HG03060 (cell line): ENCODE data around the gene RPS10.

Source experiments
- ATAC-seq: cut with Tn5 transposase; IDR thresholded peaks from one replicate; pipeline ENCODE4 v1.9.1; 2021; ENCODE audit warnings: low read depth, moderate number of reproducible peaks; ENCODE audit not compliant: unreplicated experiment

Gene RPS10

DNA sequence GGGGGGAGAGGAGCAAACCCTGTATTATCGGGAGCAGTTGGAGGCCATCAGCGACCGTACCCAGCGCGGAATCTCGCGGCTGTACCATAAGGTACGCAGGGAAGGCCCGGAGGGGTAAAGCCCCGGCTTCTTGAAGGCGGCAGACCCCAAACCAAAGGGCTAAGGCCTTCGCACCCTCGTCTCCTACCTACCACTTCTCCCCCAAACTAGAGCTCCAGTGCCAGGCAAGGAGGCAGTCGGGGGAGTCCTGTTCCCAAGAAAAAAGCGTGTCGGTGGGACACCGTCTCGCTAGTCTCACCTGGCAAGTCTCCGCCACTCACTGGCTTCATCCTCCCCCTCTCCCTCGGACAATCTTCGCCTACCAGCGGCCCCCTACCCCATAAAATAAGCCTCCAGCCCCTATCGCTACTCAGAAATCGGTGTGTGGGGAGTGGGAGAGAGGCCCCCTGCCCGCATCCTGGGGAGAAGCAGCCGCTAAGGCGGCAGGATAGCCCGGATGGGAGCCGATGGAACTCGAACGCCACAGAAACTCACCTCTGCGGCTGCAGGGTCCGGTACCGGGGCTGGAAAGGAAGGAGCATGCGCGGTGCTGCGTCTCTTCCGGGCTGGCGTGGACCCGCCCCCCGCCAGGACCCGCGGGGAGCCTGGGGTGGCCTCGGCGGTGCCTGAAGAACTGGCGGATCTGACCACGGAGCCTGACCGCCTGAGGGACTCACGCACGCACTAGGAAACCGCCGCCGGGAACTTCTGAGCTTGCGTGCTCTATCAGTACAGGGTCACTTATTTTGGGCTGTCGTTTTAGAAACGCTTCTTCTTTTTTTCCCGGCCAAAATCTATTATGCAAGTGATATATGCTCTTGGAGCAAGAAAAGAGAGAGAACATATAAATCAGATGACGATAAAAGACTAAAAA is at the start of gene RPS10:
RPS10 (minus strand) TSS at position 572 of the 913 bp plus-strand sequence. CDS start 848 bp downstream, outside the sequence.
- no peak for ATAC-seq

DNA sequence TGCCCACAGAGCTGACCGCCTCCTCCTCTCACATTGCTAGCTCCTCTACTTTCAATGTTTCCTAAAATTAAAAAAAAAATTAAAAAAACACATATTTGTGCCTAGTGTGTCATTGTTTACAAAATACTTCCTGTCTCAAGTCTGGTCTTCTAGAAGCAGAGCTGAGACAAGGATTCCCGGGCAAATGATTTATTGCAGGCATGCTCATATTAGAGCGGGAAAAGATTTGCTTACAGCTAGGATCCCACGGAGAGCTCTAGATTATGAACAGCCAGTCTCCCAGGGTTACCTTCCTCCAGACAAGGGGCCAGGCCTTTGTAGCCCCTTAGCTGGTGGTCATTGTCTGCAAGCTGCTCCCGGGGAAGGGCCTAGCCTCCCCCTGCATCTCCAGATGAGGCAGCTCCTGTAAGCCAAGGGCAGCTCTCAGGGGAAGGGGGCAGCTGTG is 49.4 kb upstream of the RPS10 start:
- no peak for ATAC-seq

- ATAC-seq: no peak
Observed at GRCh38 chr6:34474754-34475153, 48.9 kb upstream of the RPS10 start.

DNA sequence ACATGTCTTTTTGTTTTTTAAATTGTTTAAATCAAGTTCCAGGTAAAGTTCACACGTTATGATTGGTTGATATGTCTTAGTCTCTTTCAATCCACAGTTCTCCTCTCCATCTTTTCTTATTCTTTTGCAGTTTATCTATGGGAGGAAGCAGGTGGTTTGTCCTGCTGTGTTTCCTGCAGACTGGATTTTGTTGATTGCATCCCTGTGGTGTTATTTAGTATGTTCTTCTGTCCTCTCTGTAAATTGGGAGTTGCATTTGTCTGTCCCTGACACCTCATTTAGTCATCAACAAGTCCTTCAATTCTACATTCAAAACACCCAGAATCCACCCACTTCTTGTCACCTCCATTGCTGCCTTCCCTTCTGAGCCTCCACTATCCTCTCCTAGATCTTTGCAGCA is 48.1 kb upstream of the RPS10 start:
- ATAC-seq: no peak

DNA sequence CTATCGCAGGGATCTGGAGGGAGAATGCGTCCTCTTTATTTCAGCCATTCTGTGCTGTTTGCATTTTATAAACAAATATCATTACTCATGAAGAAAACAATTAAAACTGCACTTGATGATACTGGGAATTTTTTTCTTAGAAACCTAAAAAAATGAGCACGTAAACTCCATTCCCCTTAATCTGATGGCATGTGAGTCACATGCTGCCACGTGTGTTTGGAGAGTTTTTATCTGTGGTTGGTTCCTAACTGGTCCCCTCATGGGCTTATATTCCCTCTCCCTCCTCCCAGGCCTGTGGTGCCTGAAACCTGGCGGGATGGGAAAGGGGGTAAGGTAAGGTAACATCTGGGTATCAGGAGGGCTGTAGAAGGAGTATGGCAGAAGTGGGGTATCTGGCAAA is 46.6 kb upstream of the RPS10 start:
- no peak for ATAC-seq

GRCh38 chr6:34469499-34469898 is 43.6 kb upstream of the RPS10 start:
- ATAC-seq: no peak

GRCh38 chr6:34468378-34468892 is 42.6 kb upstream of the RPS10 start:
- no peak for ATAC-seq

DNA sequence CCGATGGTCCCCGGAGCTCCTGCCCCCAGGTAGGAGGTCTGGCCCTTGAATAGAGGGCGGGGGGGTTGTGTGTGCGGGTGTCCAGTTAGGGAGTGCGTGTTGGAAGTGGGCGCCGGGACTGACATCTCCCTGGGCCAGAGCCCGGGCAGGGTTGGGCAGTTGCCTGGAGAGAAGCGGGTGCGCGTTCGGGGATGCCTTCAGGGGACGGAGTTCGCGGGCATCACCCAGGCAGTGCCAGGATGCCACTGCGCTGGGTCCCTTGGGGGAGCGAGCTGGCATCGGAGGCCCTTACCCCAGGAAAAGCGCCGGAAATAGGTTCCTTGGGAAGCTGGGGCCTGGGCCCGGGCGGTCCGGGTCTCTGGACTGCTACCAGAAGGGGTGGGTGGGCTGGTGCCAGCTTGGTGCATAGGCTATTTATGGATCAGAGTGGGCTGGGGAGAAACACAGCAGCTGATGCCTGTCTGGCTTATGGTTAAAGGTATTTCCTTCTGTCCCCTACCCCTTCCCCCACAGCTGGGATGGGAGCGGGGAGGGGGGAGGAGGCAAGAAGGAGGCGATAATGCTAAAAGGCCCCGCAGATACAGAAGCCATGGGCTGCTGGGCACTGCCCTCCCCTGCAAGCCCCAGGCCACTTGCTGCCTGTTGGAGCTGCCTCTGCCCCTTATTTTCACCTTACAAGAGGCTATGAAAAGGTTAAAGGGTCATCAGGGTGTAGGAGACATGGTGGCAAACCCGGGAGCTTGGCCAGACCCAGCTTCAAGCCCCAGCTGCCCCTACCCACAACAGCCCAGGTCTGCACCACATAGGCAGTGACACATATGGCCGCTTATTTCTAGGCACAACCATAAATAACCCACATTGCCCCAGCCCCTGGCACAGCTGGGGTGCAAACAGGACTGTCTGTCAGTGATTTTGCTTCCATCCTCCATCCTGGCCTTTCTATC is 40.6 kb upstream of the RPS10 start:
- no peak for ATAC-seq

DNA sequence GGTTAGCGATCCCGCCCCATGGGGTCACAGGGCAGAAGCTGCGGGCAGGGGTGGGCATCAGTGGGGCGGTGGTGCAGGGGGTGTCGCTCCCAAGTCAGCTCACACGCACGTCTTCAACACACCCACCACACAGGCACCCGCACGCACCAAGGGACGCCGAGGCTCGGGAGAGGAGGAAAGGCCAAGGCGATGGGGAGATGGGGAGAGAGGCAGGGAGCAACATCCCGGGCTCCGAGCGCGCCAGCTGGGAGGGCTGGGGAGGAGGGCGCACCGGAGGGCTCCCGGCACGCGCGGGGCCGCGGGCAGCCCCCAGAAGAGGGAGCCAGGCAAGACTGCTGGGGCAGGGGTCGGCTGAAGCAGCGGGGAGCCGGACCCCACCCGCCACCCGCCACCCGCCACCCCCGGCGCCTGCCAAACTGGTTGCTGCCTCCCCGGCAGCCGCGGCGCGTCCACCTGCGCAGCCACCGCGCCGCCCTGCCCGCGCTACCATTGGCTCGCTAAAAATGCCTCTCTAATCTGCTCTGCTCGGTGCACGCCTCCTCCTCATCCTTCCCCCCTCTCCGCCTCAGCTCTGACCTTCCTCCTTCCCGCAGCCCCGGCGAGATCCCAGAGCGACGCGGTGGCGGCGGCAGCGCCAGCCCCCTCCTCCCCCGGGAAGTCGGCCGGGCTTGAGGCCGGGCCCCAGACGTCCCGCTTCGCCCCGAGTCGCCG is 39.8 kb upstream of the RPS10 start, which contains the start of gene PACSIN1:
PACSIN1 (plus strand) TSS at position 546 of the 711 bp plus-strand sequence. CDS start 60,230 bp downstream, outside the sequence.
- ATAC-seq: no peak

DNA sequence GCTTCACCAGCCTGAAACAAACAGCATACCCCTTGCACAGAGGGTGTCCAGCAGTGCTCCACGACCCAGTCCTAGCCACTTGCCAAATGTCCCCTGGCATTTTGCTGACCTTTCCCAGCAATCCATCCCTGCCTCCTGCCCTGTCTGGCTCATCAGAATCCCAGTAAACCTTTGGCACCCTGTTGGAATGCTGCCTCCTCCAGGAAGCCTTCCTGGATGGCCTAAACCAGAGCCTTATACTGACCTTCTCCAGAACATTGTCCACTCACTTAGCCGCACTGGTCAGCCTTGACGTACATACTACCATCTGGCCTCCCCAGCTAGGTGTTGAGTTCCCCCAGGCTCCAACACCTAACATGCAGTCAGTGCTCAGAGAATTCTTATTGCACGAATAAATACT is 38.0 kb upstream of the RPS10 start:
- no peak for ATAC-seq

GRCh38 chr6:34463299-34463698 is 37.4 kb upstream of the RPS10 start:
- no peak for ATAC-seq

DNA sequence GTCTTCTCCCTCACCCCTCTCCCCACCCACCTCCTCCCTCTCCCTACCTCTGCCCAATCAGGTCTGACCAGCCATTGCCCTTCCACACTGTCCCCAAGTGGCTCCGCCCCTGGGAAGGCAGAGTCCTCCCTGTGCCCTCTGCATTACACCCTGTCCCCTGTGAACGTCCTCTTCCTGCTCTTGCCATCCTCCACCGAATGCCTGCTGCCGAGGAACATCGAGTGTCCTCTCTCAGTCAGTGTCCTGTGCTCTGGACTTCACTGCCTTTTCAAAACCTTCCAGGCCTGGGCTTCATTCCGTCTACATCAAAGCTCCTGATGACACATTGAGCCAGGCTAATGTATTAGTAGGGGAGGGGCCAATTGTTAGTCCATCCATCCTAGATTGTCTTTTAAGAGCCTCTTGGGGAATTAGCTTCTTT is 36.7 kb upstream of the RPS10 start:
- no peak for ATAC-seq

DNA sequence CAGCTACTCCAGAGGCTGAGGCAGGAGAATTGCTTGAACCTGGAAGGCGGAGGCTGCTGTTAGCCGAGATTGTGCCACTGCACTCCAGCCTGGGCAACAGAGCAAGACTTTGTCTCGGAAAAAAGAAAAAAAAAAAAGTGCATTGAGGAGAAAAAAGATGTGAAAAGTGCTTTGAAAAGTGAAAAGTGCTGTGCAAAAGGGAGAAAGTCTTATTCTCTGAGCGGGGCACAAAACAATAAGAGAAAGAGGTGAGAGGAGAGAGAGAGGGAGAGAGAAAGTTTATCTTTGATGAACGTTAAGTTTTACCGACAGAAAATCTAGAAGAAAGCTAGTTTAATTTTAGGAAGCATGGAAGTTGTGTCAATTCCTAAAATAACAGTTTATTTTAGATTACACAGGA is 36.1 kb upstream of the RPS10 start:
- no peak for ATAC-seq

- ATAC-seq: no peak
Observed at GRCh38 chr6:34460796-34461507, 35.1 kb upstream of the RPS10 start.

GRCh38 chr6:34459899-34460593 is 34.2 kb upstream of the RPS10 start:
- no peak for ATAC-seq

DNA sequence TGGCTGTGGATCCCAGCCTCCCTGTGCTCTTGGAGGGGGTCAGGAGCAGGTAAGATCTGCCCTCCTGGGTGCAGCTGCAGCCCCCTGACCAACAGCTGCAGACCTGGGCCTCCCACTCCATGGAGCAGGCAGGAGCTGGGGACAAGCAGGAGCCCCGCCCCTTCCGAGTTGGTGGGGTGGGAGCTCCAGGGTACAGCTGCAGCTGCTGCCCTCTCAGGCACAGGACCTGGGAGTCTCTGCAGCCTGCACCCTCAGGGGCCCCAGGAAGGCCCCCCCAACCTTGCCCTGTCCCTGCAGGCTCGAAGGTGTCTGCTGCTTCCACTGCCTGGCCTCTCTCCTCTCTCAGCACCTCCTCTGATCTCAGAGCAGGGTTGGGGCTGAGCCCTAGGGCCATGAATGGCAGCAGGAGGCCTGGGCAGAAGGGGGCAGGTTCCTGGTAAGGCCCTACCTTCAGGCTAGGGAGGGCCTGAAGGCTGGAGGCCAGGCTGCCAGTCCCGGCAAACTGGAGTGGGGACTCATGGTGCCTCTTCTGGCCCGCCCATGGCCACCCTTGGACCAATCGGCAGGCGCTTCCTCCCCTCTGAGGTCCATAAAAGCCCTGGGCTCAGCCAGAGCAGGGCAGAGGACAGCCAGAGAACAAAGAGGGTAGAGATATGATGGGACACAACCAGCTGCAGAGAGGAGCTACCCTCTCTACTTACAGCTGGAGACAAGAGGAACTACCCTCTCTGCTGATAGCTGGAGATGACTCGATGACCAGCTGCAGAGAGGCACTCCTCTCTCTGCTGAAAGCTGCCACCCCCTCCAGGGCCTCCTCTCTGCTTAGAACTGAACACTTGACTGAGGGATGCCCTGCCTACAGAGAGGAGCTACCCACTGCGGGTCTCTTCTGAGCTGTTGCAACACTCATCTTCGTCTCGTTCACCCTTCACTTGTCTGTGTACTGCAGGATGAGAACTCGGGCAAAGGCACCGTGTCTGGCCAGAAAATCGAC is 32.2 kb upstream of the RPS10 start:
- ATAC-seq: no peak

GRCh38 chr6:34457382-34457741 is 31.5 kb upstream of the RPS10 start:
- no peak for ATAC-seq

DNA sequence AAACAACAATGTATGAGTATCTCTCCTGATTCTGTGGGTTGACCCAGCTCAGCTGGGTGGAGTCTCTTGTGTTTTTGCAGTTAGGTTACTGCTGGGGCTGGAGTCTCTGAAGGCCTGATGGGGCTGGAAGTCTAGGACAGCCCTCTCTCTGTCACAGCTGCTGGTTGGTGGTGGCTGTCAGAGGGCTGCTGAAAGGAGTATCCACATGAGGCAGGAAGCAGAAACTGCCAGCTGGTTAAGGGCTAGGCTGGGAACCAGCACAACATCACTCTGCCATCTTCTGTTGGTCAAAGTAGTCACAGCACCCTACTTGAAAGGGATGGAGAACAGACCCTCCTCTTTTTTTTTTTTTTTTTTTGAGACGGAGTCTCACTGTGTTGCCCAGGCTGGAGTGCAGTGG is 30.0 kb upstream of the RPS10 start:
- ATAC-seq: no peak
